Liver (tissue), 9 donors: ENCODE measurements around the gene BRD3OS. TPM values are rescaled to one million over a fixed set of nuclear protein-coding genes. Genes with fewer than 3 reads are reported as not detected.

ENCODE experiments used
- DNase-seq: peaks from one replicate; pipeline ENCODE4 v3.0.0-alpha.2; 2017; ENCODE audit warnings: low spot score
- H3K27ac ChIP-seq, 2 donors: one replicate each; pipeline ENCODE4 v1.7.0; 2013; ENCODE audit warnings: inconsistent platforms in 2 of 2, low read length in 2 of 2, control low read depth in 1 of 2, low read depth in 1 of 2, mild to moderate bottlenecking in 1 of 2
- H3K27me3 ChIP-seq, 4 donors: one replicate each; pipeline versions ENCODE4 v1.6.1 to v1.7.0; 2013; ENCODE audit warnings: low read length in 3 of 4, inconsistent platforms in 1 of 4, mild to moderate bottlenecking in 1 of 4, moderate library complexity in 1 of 4; ENCODE audit not compliant: control insufficient read depth in 4 of 4, insufficient read depth in 4 of 4
- H3K36me3 ChIP-seq, 4 donors: one replicate each; pipeline versions ENCODE4 v1.6.1 to v1.7.0; 2013; ENCODE audit warnings: low read length in 3 of 4, mild to moderate bottlenecking in 3 of 4, low read depth in 1 of 4, moderate library complexity in 1 of 4; ENCODE audit not compliant: control insufficient read depth in 4 of 4, insufficient read depth in 3 of 4
- H3K4me1 ChIP-seq, 4 donors: one replicate each; pipeline versions ENCODE4 v1.6.1 to v1.7.0; 2013; ENCODE audit warnings: low read length in 3 of 4, mild to moderate bottlenecking in 3 of 4, moderate library complexity in 1 of 4; ENCODE audit not compliant: control insufficient read depth in 4 of 4, insufficient read depth in 4 of 4
- H3K4me3 ChIP-seq, 3 donors: one replicate each; pipeline versions ENCODE4 v1.6.1 to v1.7.0; 2013; ENCODE audit warnings: low read length in 3 of 3, control low read depth in 1 of 3, low read depth in 1 of 3, mild to moderate bottlenecking in 1 of 3
- H3K9ac ChIP-seq, 2 donors: one replicate each; pipeline ENCODE4 v1.7.0; 2013; ENCODE audit warnings: low read length in 2 of 2, mild to moderate bottlenecking in 2 of 2, moderate library complexity in 2 of 2, control low read depth in 1 of 2, low read depth in 1 of 2
- H3K9me3 ChIP-seq, 4 donors: one replicate each; pipeline versions ENCODE4 v1.6.1 to v1.7.0; 2013; ENCODE audit warnings: low read length in 3 of 4; ENCODE audit not compliant: control insufficient read depth in 4 of 4
- CTCF ChIP-seq: fragments of 150-350 bp; IDR thresholded peaks from 2 replicates; pipeline ENCODE4 v1.5.1; 2017; ENCODE audit warnings: improper control_type of control experiment, low read depth, low read length; ENCODE audit not compliant: missing input control
- EGR1 ChIP-seq, 2 donors: IDR thresholded peaks; 2 replicates each; pipeline ENCODE4 v1.6.1; 2016 to 2018; ENCODE audit warnings: antibody characterized with exemption in 2 of 2, low read depth in 2 of 2
- FOXA1 ChIP-seq: IDR thresholded peaks from 2 replicates; pipeline ENCODE4 v1.6.1; 2016; ENCODE audit warnings: antibody characterized with exemption
- FOXA2 ChIP-seq: IDR thresholded peaks from 2 replicates; pipeline ENCODE4 v1.6.1; 2016; ENCODE audit warnings: antibody characterized with exemption
- GABPA ChIP-seq, 2 donors: IDR thresholded peaks in 1 of 2; conservative IDR thresholded peaks in 1 of 2; 2 replicates each; pipeline ENCODE4 v1.6.1; 2016; ENCODE audit warnings: antibody characterized with exemption in 2 of 2, mild to moderate bottlenecking in 1 of 2, moderate library complexity in 1 of 2
- HNF4A ChIP-seq, 2 donors: conservative IDR thresholded peaks; 2 replicates each; pipeline ENCODE4 v1.6.1; 2016; ENCODE audit warnings: antibody characterized with exemption in 2 of 2, mild to moderate bottlenecking in 2 of 2
- HNF4G ChIP-seq: IDR thresholded peaks from 2 replicates; pipeline ENCODE4 v1.6.1; 2016; ENCODE audit warnings: antibody characterized with exemption
- JUND ChIP-seq, 2 donors: IDR thresholded peaks; 2 replicates each; pipeline ENCODE4 v1.6.1; 2016; ENCODE audit warnings: antibody characterized with exemption in 2 of 2
- MAX ChIP-seq: IDR thresholded peaks from 2 replicates; pipeline ENCODE4 v1.6.1; 2016; ENCODE audit warnings: antibody characterized with exemption
- NR2F2 ChIP-seq: IDR thresholded peaks from 2 replicates; pipeline ENCODE4 v1.6.1; 2016; ENCODE audit warnings: antibody characterized with exemption
- RAD21 ChIP-seq, 2 donors: IDR thresholded peaks; 2 replicates each; pipeline ENCODE4 v1.6.1; 2016; ENCODE audit warnings: antibody characterized with exemption in 2 of 2, mild to moderate bottlenecking in 2 of 2
- REST ChIP-seq: IDR thresholded peaks from 2 replicates; pipeline ENCODE4 v1.6.1; 2016; ENCODE audit warnings: antibody characterized with exemption, mild to moderate bottlenecking
- RXRA ChIP-seq, 2 donors: IDR thresholded peaks; 2 replicates each; pipeline ENCODE4 v1.6.1; 2017 to 2018; ENCODE audit warnings: antibody characterized with exemption in 2 of 2, mild to moderate bottlenecking in 1 of 2
- SP1 ChIP-seq: IDR thresholded peaks from 2 replicates; pipeline ENCODE4 v1.6.1; 2018; ENCODE audit warnings: antibody characterized with exemption, mild to moderate bottlenecking
- TAF1 ChIP-seq: conservative IDR thresholded peaks from 2 replicates; pipeline ENCODE4 v1.6.1; 2016; ENCODE audit warnings: antibody characterized with exemption, mild to moderate bottlenecking
- ZBTB33 ChIP-seq: IDR thresholded peaks from 2 replicates; pipeline ENCODE4 v1.6.1; 2016; ENCODE audit warnings: antibody characterized with exemption
- WGBS: extraction: QIAGEN DNeasy Blood & Tissue Kit; methylation state at CpG from one replicate; pipeline ENCODE4 v1.1.7; 2013; 5-methylcytosine and 5-hydroxymethylcytosine counted together
- polyA plus RNA-seq, 2 donors: library from polyadenylated mRNA; stranded (reverse) in 1 of 2; unstranded in 1 of 2; fragments of 200-250 nt in 1 of 2; fragments of >200 nt in 1 of 2; fragmentation: Nextera tagmentation in 1 of 2; extraction: Ambion mirVana in 1 of 2; gene quantifications; one replicate each; pipeline versions ENCODE4 v1.2.1 to v1.2.3, GENCODE V29; 2013 to 2015
- total RNA-seq, 2 donors: library from RNA; depleted of rRNA; stranded (reverse); fragments of >200 nt; gene quantifications; one replicate each; pipeline ENCODE4 v1.2.3, GENCODE V29; 2014
- TF ChIP-seq, protein P1 (sequence below): IDR thresholded peaks from 2 replicates; pipeline ENCODE4 v1.6.1; 2016; ENCODE audit warnings: antibody characterized with exemption
- donor health status: healthy.
- donor health status: healthy.
- donor health status: healthy.
- donor health status: healthy.
- donor health status: healthy.

The BRD3OS gene
- total and polyA plus RNA-seq, 4 donors: 2.1 to 5.1 (median 2.9) TPM

GRCh38 chr9:134060546-134060945 is 35.3 kb downstream of the BRD3OS start:
- TF ChIP-seq MAX (no peak), HNF4A (conservative IDR thresholded peaks at IDR 0.05) (no peak), REST (no peak), EGR1 (IDR thresholded peaks at IDR 0.05; ENCODE audit: low read depth in 2 of 2) (no peak), HNF4G (no peak), GABPA (IDR thresholded peaks at IDR 0.05 in 1 of 2, conservative IDR thresholded peaks at IDR 0.05 in 1 of 2) (no peak), ZBTB33 (no peak), TAF1 (no peak), FOXA1 (no peak), RAD21 (IDR thresholded peaks at IDR 0.05) (no peak), JUND (IDR thresholded peaks at IDR 0.05) (no peak), FOXA2 (no peak), SP1 (no peak), RXRA (IDR thresholded peaks at IDR 0.05) (no peak), CTCF (no peak), NR2F2 (no peak)
- TF ChIP-seq, protein P1, sequence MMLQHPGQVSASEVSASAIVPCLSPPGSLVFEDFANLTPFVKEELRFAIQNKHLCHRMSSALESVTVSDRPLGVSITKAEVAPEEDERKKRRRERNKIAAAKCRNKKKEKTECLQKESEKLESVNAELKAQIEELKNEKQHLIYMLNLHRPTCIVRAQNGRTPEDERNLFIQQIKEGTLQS: no peak
- 82% methylated on average over 4 of the region's 4 CpGs for WGBS
- H3K4me3 ChIP-seq: no peak overlapping the region
- no peak for DNase-seq
- no peaks in the 10 kb centered on the region for H3K36me3 ChIP-seq
- H3K27ac ChIP-seq: no peak overlapping the region
- H3K9me3 ChIP-seq: no peaks in the 10 kb centered on the region
- H3K27me3 ChIP-seq: no peaks in the 10 kb centered on the region
- peaks cover 33 to 68% (median 54%) of the 10 kb centered on the region in 4 donors for H3K4me1 ChIP-seq
- H3K9ac ChIP-seq: no peak overlapping the region
